Measurements from ENCODE around the gene PTP4A2. TPM values are rescaled to one million over a fixed set of nuclear protein-coding genes. Genes with fewer than 3 reads are reported as not detected.

Gene PTP4A2
- total RNA-seq = 100 to 1,000 TPM; 275 to 285 TPM

DNA sequence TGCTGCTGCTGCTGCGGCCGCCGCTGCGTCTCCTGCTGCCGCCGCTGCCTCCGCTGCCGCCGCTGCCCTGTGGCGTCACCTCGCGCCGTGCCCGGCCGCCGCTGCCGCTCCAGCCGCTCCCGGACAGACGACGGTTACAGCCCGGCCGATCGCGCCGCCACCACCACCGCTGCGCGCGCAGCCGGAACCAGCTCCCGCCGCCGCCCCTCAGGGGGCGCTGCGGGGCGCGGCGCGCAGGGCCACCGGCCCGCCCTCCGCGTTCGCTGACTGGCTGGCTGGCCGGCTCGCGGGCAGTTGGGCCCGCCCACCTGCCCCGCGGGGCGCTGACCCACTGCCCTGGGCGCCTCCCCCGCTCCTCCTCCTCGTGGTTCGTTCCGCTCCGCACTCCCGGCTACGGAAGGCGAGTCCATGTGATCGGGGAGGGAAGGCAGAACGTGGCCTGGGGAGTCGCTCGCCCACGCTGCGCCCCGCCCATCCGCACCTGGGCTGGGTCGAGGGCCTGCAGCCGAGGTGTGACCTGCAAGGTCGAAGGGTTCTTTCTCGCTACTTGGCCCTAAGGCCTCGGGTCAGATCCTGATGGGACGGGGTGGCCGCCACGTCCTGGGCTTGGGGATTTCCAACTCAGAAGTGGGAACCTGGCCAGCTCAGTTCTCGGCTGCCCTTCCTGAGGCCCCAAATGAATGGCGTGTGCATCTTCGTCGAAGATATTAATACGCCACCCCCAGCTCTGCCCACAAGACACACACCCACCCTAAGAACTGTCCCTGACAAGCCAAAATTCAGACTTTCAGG, at the start of gene PTP4A2:
TSS of gene PTP4A2 (minus strand) at position 185 of the 792 bp plus-strand sequence. CDS start 19,303 bp downstream, outside the sequence.
- ChIA-PET POLR2A (interaction anchor here (0.7 to 8.6 kb wide), 11 partner anchors 9 to 170 kb away, joined by 3 to 130 read pairs (median 4); partner anchors contain the start of genes KHDRBS1 and KPNA6), CTCF (interaction anchor here (0.7 to 15.5 kb wide), 11 partner anchors 8 to 198 kb away, joined by 3 to 487 read pairs (median 4); partner anchors contain the start of gene SPOCD1)
- Mint-ChIP-seq H3K27ac (peak within 1 kb of the TSS; percentile 96), H3K36me3 (peaks cover 30% of the 10 kb centered on the region), H3K4me1 (ENCODE audit: low read depth) (peaks cover 66% of the 10 kb centered on the region), H3K4me3 (peak within 1 kb of the TSS; percentile 98), H3K27me3 (no peaks in the 10 kb centered on the region), H3K9me3 (no peaks in the 10 kb centered on the region)
- intact Hi-C loops (cut with micrococcal nuclease) = loop anchor here (2.0 to 10.0 kb wide), 4 partner anchors 134 to 1184 kb away; partner anchors contain the start of genes LAPTM5, MARCKSL1 and TMEM39B
- DNase-seq = peak; percentile 94

GRCh38 chr1:31987135-31987619, 49.0 kb upstream of the PTP4A2 start:
- no peak for DNase-seq
- Mint-ChIP-seq H3K9me3 (no peaks in the 10 kb centered on the region), H3K36me3 (no peaks in the 10 kb centered on the region), H3K27ac (no peak overlapping the region), H3K27me3 (no peaks in the 10 kb centered on the region), H3K4me1 (ENCODE audit: low read depth) (peaks cover 40% of the 10 kb centered on the region), H3K4me3 (no peak overlapping the region)
- intact Hi-C loops (cut with micrococcal nuclease) = no loop called here
- POLR2A ChIA-PET = no interaction called here
- CTCF ChIA-PET = no interaction called here

DNA sequence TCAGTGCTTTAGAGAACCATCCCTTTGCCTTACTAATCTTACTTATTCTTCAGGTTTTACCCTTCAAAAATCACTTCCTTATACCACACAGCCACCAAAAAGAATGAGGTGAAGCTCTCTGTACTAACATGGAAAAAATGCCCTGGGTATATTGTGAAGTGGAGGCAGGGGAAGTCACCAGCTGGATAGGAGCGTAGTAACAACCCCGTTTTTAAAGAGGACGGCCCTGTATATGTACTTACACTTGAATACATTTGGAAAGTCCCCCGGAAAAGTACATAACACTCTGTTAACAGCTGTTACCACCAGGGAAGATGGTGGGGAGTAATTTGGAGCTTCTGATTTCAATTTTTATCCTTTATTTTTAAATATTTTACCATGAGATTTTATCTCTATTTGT, 47.3 kb upstream of the PTP4A2 start:
- intact Hi-C loops (cut with micrococcal nuclease) = loop anchor here (2.0 kb wide), 1 partner anchor 29 kb away; no protein-coding TSS in a partner anchor
- H3K4me1 Mint-ChIP-seq (ENCODE audit: low read depth) = peaks cover 50% of the 10 kb centered on the region
- H3K9me3 Mint-ChIP-seq = no peaks in the 10 kb centered on the region
- peak overlapping the region; percentile 27 for H3K4me3 Mint-ChIP-seq
- no peak for DNase-seq
- no peaks in the 10 kb centered on the region for H3K27me3 Mint-ChIP-seq
- peak overlapping the region; percentile 96 for H3K27ac Mint-ChIP-seq
- H3K36me3 Mint-ChIP-seq = no peaks in the 10 kb centered on the region
- POLR2A ChIA-PET = interaction anchor here (0.6 to 1.5 kb wide), 5 partner anchors 20 to 96 kb away, joined by 3 to 7 read pairs (median 3); no protein-coding TSS in a partner anchor
- CTCF ChIA-PET = interaction anchor here (0.8 to 1.7 kb wide), 6 partner anchors 13 to 196 kb away, joined by 3 to 10 read pairs (median 3); no protein-coding TSS in a partner anchor

- Mint-ChIP-seq H3K4me3 (peak overlapping the region; percentile 27), H3K9me3 (no peaks in the 10 kb centered on the region), H3K36me3 (no peaks in the 10 kb centered on the region), H3K27ac (peak overlapping the region; percentile 96), H3K4me1 (ENCODE audit: low read depth) (peaks cover 43% of the 10 kb centered on the region), H3K27me3 (no peaks in the 10 kb centered on the region)
- peak; percentile 67 for DNase-seq
- intact Hi-C loops (cut with micrococcal nuclease) = loop anchor here (2.0 kb wide), 1 partner anchor 30 kb away; no protein-coding TSS in a partner anchor
- ChIA-PET CTCF (interaction anchor here (0.5 to 1.7 kb wide), 6 partner anchors 19 to 95 kb away, joined by 3 to 10 read pairs (median 3); no protein-coding TSS in a partner anchor), POLR2A (interaction anchor here (0.6 to 1.5 kb wide), 4 partner anchors 27 to 95 kb away, joined by 3 to 7 read pairs (median 3); no protein-coding TSS in a partner anchor)
These were observed 46.5 kb upstream of the PTP4A2 start for GRCh38 chr1:31984419-31985347.

- peak overlapping the region; percentile 78 for H3K27ac Mint-ChIP-seq
- no peaks in the 10 kb centered on the region for H3K27me3 Mint-ChIP-seq
- intact Hi-C loops (cut with micrococcal nuclease) = no loop called here
- DNase-seq = peak; percentile 45
- POLR2A ChIA-PET = interaction anchor here (0.6 to 0.7 kb wide), 2 partner anchors 19 to 61 kb away, joined by 4 to 5 read pairs; no protein-coding TSS in a partner anchor
- H3K4me1 Mint-ChIP-seq (ENCODE audit: low read depth) = peaks cover 43% of the 10 kb centered on the region
- peak overlapping the region; percentile 1 for H3K4me3 Mint-ChIP-seq
- no peaks in the 10 kb centered on the region for H3K9me3 Mint-ChIP-seq
- CTCF ChIA-PET = interaction anchor here (0.6 to 1.0 kb wide), 2 partner anchors 17 to 42 kb away, joined by 3 to 4 read pairs; no protein-coding TSS in a partner anchor
- H3K36me3 Mint-ChIP-seq = no peaks in the 10 kb centered on the region
These were observed 43.8 kb upstream of the PTP4A2 start for GRCh38 chr1:31981972-31982371.

DNA sequence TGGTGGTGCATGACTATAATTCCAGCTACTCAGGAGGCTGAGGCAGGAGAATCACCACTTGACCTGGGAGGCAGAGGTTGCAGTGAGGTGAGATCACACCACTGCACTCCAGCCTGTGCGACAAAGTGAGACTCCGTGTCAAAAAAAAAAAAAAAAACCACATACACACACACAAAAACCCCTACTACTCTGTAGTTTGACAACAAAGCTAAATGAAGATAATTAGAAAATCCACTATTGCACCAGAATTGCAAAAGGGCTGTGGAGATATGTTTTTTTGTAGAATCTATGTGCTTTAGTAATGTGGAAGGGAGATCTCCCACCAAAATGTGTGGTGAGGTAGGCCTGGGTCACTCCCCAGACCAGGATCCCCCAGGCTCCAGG, 43.3 kb upstream of the PTP4A2 start:
- CTCF ChIA-PET = interaction anchor here (1.0 kb wide), 1 partner anchor 16 kb away, joined by 3 read pairs; no protein-coding TSS in a partner anchor
- H3K4me3 Mint-ChIP-seq = no peak overlapping the region

GRCh38 chr1:31980835-31981455, 42.8 kb upstream of the PTP4A2 start:
- ChIA-PET POLR2A (no interaction called here), CTCF (interaction anchor here (1.0 to 1.5 kb wide), 2 partner anchors 16 to 17 kb away, joined by 3 to 4 read pairs; no protein-coding TSS in a partner anchor)
- no peaks in the 10 kb centered on the region for H3K9me3 Mint-ChIP-seq
- H3K4me1 Mint-ChIP-seq (ENCODE audit: low read depth) = peaks cover 43% of the 10 kb centered on the region
- H3K27ac Mint-ChIP-seq = no peak overlapping the region
- H3K4me3 Mint-ChIP-seq = peak overlapping the region; percentile 12
- H3K36me3 Mint-ChIP-seq = no peaks in the 10 kb centered on the region
- intact Hi-C loops (cut with micrococcal nuclease) = no loop called here
- DNase-seq = no peak
- H3K27me3 Mint-ChIP-seq = no peaks in the 10 kb centered on the region

More for the DNA sequence above, 43.3 kb upstream of the PTP4A2 start:
- intact Hi-C loops (cut with micrococcal nuclease) = no loop called here
- peak; percentile 22 for DNase-seq
- Mint-ChIP-seq H3K36me3 (no peaks in the 10 kb centered on the region), H3K27ac (peak overlapping the region; percentile 78), H3K4me1 (ENCODE audit: low read depth) (peaks cover 43% of the 10 kb centered on the region), H3K9me3 (no peaks in the 10 kb centered on the region), H3K27me3 (no peaks in the 10 kb centered on the region)
- POLR2A ChIA-PET = interaction anchor here (0.6 to 0.7 kb wide), 2 partner anchors 19 to 62 kb away, joined by 4 to 5 read pairs; no protein-coding TSS in a partner anchor

DNA sequence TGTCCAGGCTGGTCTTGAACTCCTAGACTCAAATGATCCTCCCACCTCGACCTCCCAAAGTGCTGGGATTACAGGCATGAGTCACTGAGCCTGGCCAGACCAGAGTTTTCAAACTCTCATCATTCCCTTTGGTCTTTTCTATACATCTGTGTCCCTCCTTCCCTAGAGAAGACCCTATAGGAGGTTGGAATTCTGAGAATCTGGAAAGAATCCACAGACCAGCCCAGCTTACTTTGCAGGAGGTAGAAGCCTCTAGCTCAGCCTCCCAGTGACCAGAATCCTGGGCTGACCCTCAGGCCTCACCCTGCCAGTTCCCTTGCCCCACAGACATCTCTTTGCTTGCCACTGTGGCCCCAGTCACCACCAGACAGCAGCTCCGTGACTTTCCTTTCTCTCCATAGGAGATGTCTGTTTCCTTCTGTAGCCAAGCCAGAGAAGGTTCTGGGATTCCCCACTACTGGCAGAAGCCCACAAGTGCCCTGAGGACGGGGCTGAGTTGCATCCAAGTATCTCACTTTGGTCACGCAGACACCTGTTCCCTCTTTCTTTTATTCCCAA, 40.8 kb upstream of the PTP4A2 start:
- H3K27ac Mint-ChIP-seq = no peak overlapping the region
- no peak overlapping the region for H3K4me3 Mint-ChIP-seq
- H3K36me3 Mint-ChIP-seq = no peaks in the 10 kb centered on the region
- peaks cover 31% of the 10 kb centered on the region for H3K4me1 Mint-ChIP-seq (ENCODE audit: low read depth)
- CTCF ChIA-PET = no interaction called here
- POLR2A ChIA-PET = no interaction called here
- no peaks in the 10 kb centered on the region for H3K27me3 Mint-ChIP-seq
- intact Hi-C loops (cut with micrococcal nuclease) = no loop called here
- no peak for DNase-seq
- no peaks in the 10 kb centered on the region for H3K9me3 Mint-ChIP-seq

GRCh38 chr1:31977385-31978131, 39.4 kb upstream of the PTP4A2 start:
- ChIA-PET CTCF (interaction anchor here (0.7 to 1.2 kb wide), 4 partner anchors 14 to 162 kb away, joined by 3 to 6 read pairs (median 3); partner anchors contain the start of gene SPOCD1), POLR2A (no interaction called here)
- no peak for DNase-seq
- intact Hi-C loops (cut with micrococcal nuclease) = no loop called here
- H3K9me3 Mint-ChIP-seq = no peaks in the 10 kb centered on the region
- H3K4me1 Mint-ChIP-seq (ENCODE audit: low read depth) = peaks cover 22% of the 10 kb centered on the region
- no peak overlapping the region for H3K4me3 Mint-ChIP-seq
- H3K27ac Mint-ChIP-seq = no peak overlapping the region
- no peaks in the 10 kb centered on the region for H3K36me3 Mint-ChIP-seq
- no peaks in the 10 kb centered on the region for H3K27me3 Mint-ChIP-seq

GRCh38 chr1:31976401-31976800, 38.2 kb upstream of the PTP4A2 start:
- ChIA-PET CTCF (interaction anchor here (0.7 to 1.2 kb wide), 3 partner anchors 27 to 161 kb away, joined by 3 to 6 read pairs (median 3); partner anchors contain the start of gene SPOCD1), POLR2A (no interaction called here)
- Mint-ChIP-seq H3K4me3 (no peak overlapping the region), H3K27ac (no peak overlapping the region), H3K9me3 (no peaks in the 10 kb centered on the region), H3K27me3 (no peaks in the 10 kb centered on the region), H3K36me3 (no peaks in the 10 kb centered on the region), H3K4me1 (ENCODE audit: low read depth) (peaks cover 12% of the 10 kb centered on the region)
- intact Hi-C loops (cut with micrococcal nuclease) = no loop called here
- no peak for DNase-seq

All from activated CD4-positive, alpha-beta memory T cell treated with anti-CD3 and anti-CD28 coated beads for 36 hours (primary cell).